Dedifferentiated amniotic fluid mesenchymal stem cell (primary cell): ENCODE measurements around the gene RPL10A.
"Not testable (repeated sequence)": the region's sequence is repeated elsewhere in the genome, so short reads cannot be mapped to it uniquely, and the experiment has no call there.

Experiments used
- DNase-seq: peaks from one replicate; pipeline ENCODE4 v3.0.0-alpha.2; 2016; ENCODE audit errors: extremely low spot score

The RPL10A gene

DNA sequence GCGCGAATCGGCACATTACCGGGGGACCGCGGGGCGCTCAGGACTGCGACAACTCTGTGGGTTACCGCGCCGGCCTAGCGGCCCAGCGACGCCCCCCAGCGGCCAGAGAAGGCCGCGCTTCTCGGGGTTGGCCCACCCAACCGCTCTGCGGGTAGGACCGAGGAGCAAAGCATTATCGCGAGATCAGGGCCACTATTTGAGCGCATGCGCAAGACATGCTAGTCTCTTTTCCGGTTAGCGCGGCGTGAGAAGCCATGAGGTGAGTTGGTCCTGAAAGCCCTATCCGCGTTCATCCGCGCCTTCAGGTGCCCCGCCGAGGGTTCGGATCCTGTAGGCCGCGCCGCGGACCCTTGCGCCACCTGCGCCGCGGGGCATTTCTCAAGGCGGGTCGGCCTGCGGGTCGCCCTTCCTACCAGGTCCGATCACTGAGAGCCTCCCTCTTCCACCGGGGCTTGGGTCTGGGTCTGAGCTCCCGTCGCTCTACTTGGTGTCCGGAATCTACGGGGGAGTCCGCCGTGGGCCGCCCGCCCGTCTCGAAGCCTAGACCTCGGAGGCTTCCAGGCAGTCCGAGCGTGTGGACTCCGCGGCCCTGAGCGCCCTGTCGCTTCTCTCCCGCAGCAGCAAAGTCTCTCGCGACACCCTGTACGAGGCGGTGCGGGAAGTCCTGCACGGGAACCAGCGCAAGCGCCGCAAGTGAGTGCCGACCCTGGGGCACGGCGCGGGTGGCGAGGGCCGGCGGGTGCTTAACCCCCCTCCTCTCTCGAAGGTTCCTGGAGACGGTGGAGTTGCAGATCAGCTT, at the start of gene RPL10A:
RPL10A (plus strand) TSS at position 221 of the 799 bp plus-strand sequence; CDS start at position 255, 34 bp downstream.
- peak; percentile 97 for DNase-seq

GRCh38 chr6:35419417-35419816, 48.8 kb upstream of the RPL10A start:
- no peak for DNase-seq

- DNase-seq = no peak
These were observed 48.2 kb upstream of the RPL10A start for GRCh38 chr6:35419961-35420360.

DNA sequence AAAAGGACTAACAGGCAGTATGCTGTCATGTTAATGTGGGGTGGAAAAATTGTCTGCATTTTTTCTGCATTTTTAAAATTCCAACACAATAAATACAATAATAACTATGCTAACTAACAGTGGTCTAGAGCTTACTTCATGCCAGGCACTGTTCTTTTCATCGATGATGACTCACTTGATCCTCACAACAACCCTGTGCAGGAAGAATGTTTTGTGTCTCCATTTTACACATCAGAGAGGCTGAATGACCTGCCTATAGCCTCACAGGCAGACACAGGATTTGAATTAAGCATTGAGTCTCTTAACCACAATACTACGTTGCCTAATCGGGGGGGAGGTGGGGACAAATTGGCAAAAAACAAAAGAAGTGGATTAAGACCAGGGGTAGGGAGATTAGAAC, 42.9 kb upstream of the RPL10A start:
- peak; percentile 71 for DNase-seq

- no peak for DNase-seq
These were observed 42.1 kb upstream of the RPL10A start for GRCh38 chr6:35426074-35426473.

- DNase-seq = no peak
These were observed 40.8 kb upstream of the RPL10A start for GRCh38 chr6:35427435-35427834.

DNA sequence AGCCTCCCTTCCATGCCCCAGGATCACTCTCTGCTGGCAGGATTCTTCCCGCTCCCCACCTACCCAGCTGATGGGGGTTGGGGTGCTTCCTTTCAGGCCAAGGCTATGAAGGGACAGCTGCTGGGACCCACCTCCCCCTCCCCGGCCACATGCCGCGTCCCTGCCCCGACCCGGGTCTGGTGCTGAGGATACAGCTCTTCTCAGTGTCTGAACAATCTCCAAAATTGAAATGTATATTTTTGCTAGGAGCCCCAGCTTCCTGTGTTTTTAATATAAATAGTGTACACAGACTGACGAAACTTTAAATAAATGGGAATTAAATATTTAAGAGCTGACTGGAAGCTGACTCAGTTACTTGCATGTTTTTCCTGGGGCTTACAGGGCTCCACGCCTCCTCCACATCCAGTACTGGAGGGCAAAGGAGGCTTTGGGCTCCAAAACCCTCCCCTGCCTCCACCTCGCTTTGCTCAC, 40.3 kb upstream of the RPL10A start:
- peak; percentile 65 for DNase-seq

GRCh38 chr6:35428421-35429149, 39.6 kb upstream of the RPL10A start:
- no peak for DNase-seq

- DNase-seq = no peak
These were observed 38.7 kb upstream of the RPL10A start for GRCh38 chr6:35429463-35429862.

DNA sequence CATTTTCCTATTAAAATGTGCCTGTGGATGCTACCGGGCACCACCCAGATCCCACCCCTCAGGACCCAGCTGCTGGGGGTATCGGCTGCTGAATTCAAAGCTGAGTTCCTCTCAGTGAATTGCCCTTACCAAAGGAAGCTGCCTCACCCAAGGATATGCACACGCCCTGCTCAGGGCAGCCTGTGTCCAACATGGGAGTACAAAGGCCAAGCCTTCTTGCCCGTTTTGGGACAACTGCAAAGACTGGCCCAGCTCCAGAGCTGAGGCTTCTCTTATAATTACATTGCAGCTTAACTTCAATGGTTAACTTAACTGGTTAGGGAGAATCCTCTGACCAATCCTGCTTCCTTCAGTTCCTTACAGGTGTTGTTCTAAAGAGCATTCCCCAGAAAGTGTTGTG, 35.9 kb upstream of the RPL10A start:
- no peak for DNase-seq

GRCh38 chr6:35432702-35433101, 35.5 kb upstream of the RPL10A start:
- DNase-seq = not testable (repeated sequence)

DNA sequence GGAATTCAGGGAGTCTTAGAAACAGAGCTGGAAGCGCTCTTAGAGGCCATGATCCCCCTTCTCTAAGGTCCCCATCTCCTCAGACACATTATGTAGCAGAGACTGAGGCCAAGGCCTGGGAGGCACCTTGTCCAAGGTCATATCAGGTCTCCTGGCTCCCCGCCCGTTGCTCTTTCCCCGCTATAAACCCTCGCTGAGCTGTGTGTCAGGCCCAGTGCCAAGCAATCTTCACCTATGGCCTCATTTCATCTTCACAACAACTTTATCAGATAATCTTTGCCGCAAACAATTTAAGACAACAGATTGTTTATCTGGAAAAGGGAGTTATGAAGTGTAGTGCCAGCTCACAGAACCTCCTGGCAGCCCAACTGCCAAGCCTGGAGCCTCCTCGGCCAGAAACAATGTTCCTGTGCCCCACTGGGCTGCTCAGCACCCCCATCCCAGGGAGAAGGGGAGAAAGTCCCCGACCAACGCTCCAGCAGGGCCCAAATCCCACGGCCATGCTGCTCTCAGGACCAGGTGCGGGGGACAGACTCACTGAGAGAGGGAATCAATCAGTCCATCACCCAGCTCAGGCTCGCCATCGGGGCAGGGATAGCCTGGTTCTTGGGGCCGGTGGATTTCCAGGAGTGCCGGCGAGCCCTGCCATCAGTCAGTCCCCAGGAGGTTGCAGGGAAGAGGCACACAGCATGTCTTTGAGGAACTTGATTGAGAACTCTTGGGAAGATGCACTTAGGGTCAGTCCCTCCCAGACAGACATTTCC, 32.9 kb upstream of the RPL10A start:
- no peak for DNase-seq

DNA sequence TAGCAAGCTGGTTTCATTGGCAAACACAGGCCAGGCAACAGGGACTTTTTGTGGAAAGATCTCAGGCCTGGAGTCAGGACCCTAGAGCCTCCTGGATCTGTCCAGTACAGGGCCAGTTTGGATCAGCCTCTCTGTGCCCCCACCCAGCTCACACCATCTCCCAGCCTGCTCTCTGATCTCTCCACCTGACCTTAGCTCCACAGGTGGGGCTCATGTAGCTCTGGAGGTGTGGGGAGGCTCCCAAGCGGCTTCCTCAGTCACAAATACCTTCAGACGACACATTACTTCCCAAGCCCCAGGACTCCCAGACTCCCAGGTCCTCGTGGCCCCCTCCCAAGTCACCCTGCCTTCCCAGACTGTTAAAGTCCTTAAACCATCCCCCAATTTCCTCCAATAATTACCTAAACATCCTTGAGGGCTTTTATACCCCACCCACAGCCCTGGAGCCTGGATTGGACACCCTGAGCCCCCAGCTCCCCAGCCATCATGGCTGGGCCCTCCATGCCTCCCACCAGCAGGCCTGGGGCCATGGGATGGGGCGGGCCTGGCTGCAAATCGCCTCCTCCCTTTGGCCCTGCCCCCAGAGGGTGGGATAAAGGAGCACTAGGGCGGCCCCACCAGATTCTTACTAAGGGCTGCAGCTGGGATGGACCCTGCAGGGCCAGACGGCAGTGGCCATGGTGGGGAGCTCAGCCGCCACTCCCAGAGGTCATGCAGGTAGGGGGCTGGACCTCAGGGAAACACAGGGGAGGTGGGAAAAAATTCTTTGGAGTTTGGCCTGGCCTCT, 31.9 kb upstream of the RPL10A start:
- DNase-seq = no peak

DNA sequence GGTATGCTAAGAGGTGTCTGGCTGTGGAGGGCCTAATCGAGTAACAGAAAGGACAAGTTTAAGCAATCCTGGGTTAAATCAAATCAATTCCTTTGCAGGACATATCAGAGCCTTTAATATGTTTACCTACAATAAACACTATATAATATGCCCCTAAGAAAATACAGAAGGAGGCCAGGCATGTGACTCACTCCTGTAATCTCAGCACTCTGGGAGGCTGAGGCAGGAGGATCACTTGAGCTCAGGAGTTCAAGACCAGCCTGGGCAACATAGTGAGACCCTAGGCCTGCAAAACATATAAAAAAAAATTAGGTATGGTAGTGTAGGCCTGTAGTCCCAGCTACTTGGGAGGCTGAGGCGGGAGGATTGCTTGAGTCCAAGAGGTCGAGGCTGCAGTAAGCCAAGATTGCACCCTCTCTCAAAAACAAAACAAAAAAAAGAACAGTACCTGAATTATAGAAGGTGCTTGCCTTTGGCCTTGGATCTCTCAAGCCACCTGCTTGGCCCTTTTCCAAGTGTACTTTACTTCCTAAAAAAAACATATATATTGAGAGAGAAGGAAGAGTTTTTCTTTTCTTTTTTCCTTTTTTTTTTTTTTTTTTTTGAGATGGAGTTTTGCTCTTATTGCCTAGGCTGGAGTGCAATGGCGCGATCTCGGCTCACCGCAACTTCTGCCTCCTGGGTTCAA, 29.7 kb upstream of the RPL10A start:
- DNase-seq = not testable (repeated sequence)

DNA sequence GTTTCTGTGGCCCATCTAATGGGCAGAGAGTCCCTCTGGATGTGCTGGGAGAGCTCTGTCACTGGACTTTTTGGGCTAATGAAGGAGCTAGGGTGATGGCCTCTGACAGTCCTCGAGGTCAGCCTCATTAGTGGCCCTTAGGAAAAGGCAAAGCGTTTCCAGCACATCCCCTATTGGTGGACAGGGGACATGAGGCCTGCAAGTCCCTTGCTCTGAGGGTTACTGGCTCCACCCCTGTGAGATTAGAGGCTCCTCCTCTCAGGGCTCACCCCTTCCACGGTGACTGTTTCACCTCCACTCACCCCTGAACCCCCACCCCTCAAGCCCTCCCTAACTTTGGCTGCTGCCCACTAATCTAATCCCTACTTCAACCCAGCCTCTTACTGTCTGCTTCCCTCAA, 28.9 kb upstream of the RPL10A start:
- DNase-seq = no peak

GRCh38 chr6:35441205-35441604, 27.0 kb upstream of the RPL10A start:
- DNase-seq = no peak

DNA sequence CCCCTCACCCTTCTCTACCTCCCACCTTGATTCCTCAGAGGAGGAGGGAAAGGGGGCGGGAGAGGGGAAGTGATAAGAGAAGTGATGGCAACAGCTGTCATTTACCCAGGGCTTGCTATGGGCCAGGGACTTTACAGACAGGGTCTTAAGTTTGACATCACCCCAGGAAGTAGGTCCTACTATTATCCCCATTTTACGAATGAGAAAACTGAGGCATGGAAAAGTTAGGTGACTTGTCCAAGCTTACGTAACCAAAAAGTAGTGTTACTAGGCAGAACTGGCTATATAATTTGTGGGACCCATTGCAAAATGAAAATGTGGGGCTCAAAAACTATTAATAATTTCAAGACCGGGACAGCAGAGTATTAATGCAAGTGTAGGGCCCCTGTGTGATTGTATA, 26.6 kb upstream of the RPL10A start:
- no peak for DNase-seq

GRCh38 chr6:35442693-35443092, 25.5 kb upstream of the RPL10A start:
- DNase-seq = no peak

- DNase-seq = no peak
These were observed 24.7 kb upstream of the RPL10A start for GRCh38 chr6:35443341-35444030.

GRCh38 chr6:35445691-35446090, 22.5 kb upstream of the RPL10A start:
- DNase-seq = no peak
